ENCODE measurements around the gene FBXL17. TPM values are rescaled to one million over a fixed set of nuclear protein-coding genes. Genes with fewer than 3 reads are reported as not detected.
A peak's percentile ranks its signal among the peaks of the same experiment; 100 is the strongest.

Gene FBXL17
- total and polyA plus RNA-seq, 4 donors, result 30.0 to 58.0 (median 40.3) TPM

- Histone ChIP-seq H3K9me3 (ENCODE audit: control insufficient read depth, insufficient read depth, low read length) (peaks cover 6% of the 10 kb centered on the region), H3K36me3 (ENCODE audit: control insufficient read depth, insufficient read depth, low read length) (no peaks in the 10 kb centered on the region), H3K27me3 (ENCODE audit: control insufficient read depth, insufficient read depth, low read length) (no peaks in the 10 kb centered on the region), H3K4me1 (ENCODE audit: control insufficient read depth, insufficient read depth, low read length) (peaks cover 3% of the 10 kb centered on the region), H3K4me3 (ENCODE audit: low read depth, low read length) (peak overlapping the region; percentile 71), H3K27ac (ENCODE audit: low read depth, low read length) (peak overlapping the region; percentile 85)
- peak in 3 of 6 donors; percentile 0 to 50 (median 12) for DNase-seq (ENCODE audit: low read depth in 4 of 6, low spot score in 6 of 6)
- WGBS (ENCODE audit: insufficient coverage), result no CpG with 5 or more reads among the region's 8 CpGs
These were observed 2.0 kb downstream of the FBXL17 start for GRCh38 chr5:108379722-108380530.

GRCh38 chr5:108375768-108376167, 6.1 kb downstream of the FBXL17 start:
- H3K27ac ChIP-seq (ENCODE audit: low read depth, low read length), result no peak overlapping the region
- H3K4me3 ChIP-seq (ENCODE audit: low read depth, low read length), result no peak overlapping the region
- no CpG with 5 or more reads among the region's 1 CpG for WGBS (ENCODE audit: insufficient coverage)
- H3K4me1 ChIP-seq (ENCODE audit: control insufficient read depth, insufficient read depth, low read length), result no peaks in the 10 kb centered on the region
- peaks cover 2% of the 10 kb centered on the region for H3K36me3 ChIP-seq (ENCODE audit: control insufficient read depth, insufficient read depth, low read length)
- DNase-seq (ENCODE audit: low read depth in 4 of 6, low spot score in 6 of 6), result no peak
- no peaks in the 10 kb centered on the region for H3K27me3 ChIP-seq (ENCODE audit: control insufficient read depth, insufficient read depth, low read length)
- peaks cover 21% of the 10 kb centered on the region for H3K9me3 ChIP-seq (ENCODE audit: control insufficient read depth, insufficient read depth, low read length)

GRCh38 chr5:108373426-108373825, 8.5 kb downstream of the FBXL17 start:
- Histone ChIP-seq H3K27me3 (ENCODE audit: control insufficient read depth, insufficient read depth, low read length) (no peaks in the 10 kb centered on the region), H3K4me3 (ENCODE audit: low read depth, low read length) (no peak overlapping the region), H3K27ac (ENCODE audit: low read depth, low read length) (no peak overlapping the region), H3K36me3 (ENCODE audit: control insufficient read depth, insufficient read depth, low read length) (peaks cover 2% of the 10 kb centered on the region), H3K9me3 (ENCODE audit: control insufficient read depth, insufficient read depth, low read length) (peaks cover 21% of the 10 kb centered on the region), H3K4me1 (ENCODE audit: control insufficient read depth, insufficient read depth, low read length) (no peaks in the 10 kb centered on the region)
- no peak for DNase-seq (ENCODE audit: low read depth in 4 of 6, low spot score in 6 of 6)

- no CpG with 5 or more reads among the region's 2 CpGs for WGBS (ENCODE audit: insufficient coverage)
- no peak overlapping the region for H3K4me3 ChIP-seq (ENCODE audit: low read depth, low read length)
- H3K27ac ChIP-seq (ENCODE audit: low read depth, low read length), result no peak overlapping the region
- DNase-seq (ENCODE audit: low read depth in 4 of 6, low spot score in 6 of 6), result no peak
- peaks cover 2% of the 10 kb centered on the region for H3K36me3 ChIP-seq (ENCODE audit: control insufficient read depth, insufficient read depth, low read length)
- peaks cover 21% of the 10 kb centered on the region for H3K9me3 ChIP-seq (ENCODE audit: control insufficient read depth, insufficient read depth, low read length)
- no peaks in the 10 kb centered on the region for H3K27me3 ChIP-seq (ENCODE audit: control insufficient read depth, insufficient read depth, low read length)
- H3K4me1 ChIP-seq (ENCODE audit: control insufficient read depth, insufficient read depth, low read length), result no peaks in the 10 kb centered on the region
These were observed 9.5 kb downstream of the FBXL17 start for GRCh38 chr5:108372369-108372768.

GRCh38 chr5:108371263-108371662, 10.6 kb downstream of the FBXL17 start:
- Histone ChIP-seq H3K4me1 (ENCODE audit: control insufficient read depth, insufficient read depth, low read length) (no peaks in the 10 kb centered on the region), H3K27me3 (ENCODE audit: control insufficient read depth, insufficient read depth, low read length) (no peaks in the 10 kb centered on the region), H3K36me3 (ENCODE audit: control insufficient read depth, insufficient read depth, low read length) (peaks cover 2% of the 10 kb centered on the region), H3K4me3 (ENCODE audit: low read depth, low read length) (no peak overlapping the region), H3K9me3 (ENCODE audit: control insufficient read depth, insufficient read depth, low read length) (peaks cover 18% of the 10 kb centered on the region), H3K27ac (ENCODE audit: low read depth, low read length) (no peak overlapping the region)
- WGBS (ENCODE audit: insufficient coverage), result no CpG with 5 or more reads among the region's 2 CpGs
- DNase-seq (ENCODE audit: low read depth in 4 of 6, low spot score in 6 of 6), result no peak

GRCh38 chr5:108369167-108369566, 12.7 kb downstream of the FBXL17 start:
- H3K27ac ChIP-seq (ENCODE audit: low read depth, low read length), result no peak overlapping the region
- 92% methylated on average over 2 of the region's 4 CpGs for WGBS (ENCODE audit: insufficient coverage)

GRCh38 chr5:108367679-108368334, 14.1 kb downstream of the FBXL17 start:
- H3K4me3 ChIP-seq (ENCODE audit: low read depth, low read length), result no peak overlapping the region
- 88% methylated on average over 2 of the region's 8 CpGs for WGBS (ENCODE audit: insufficient coverage)
- H3K27ac ChIP-seq (ENCODE audit: low read depth, low read length), result no peak overlapping the region
- no peak for DNase-seq (ENCODE audit: low read depth in 4 of 6, low spot score in 6 of 6)
- H3K27me3 ChIP-seq (ENCODE audit: control insufficient read depth, insufficient read depth, low read length), result no peaks in the 10 kb centered on the region
- H3K9me3 ChIP-seq (ENCODE audit: control insufficient read depth, insufficient read depth, low read length), result peaks cover 2% of the 10 kb centered on the region
- H3K36me3 ChIP-seq (ENCODE audit: control insufficient read depth, insufficient read depth, low read length), result no peaks in the 10 kb centered on the region
- no peaks in the 10 kb centered on the region for H3K4me1 ChIP-seq (ENCODE audit: control insufficient read depth, insufficient read depth, low read length)

More at GRCh38 chr5:108369167-108369566, 12.7 kb downstream of the FBXL17 start:
- no peaks in the 10 kb centered on the region for H3K4me1 ChIP-seq (ENCODE audit: control insufficient read depth, insufficient read depth, low read length)
- peaks cover 11% of the 10 kb centered on the region for H3K9me3 ChIP-seq (ENCODE audit: control insufficient read depth, insufficient read depth, low read length)
- no peaks in the 10 kb centered on the region for H3K27me3 ChIP-seq (ENCODE audit: control insufficient read depth, insufficient read depth, low read length)
- no peak for DNase-seq (ENCODE audit: low read depth in 4 of 6, low spot score in 6 of 6)
- peaks cover 2% of the 10 kb centered on the region for H3K36me3 ChIP-seq (ENCODE audit: control insufficient read depth, insufficient read depth, low read length)
- H3K4me3 ChIP-seq (ENCODE audit: low read depth, low read length), result no peak overlapping the region

- no peak overlapping the region for H3K4me3 ChIP-seq (ENCODE audit: low read depth, low read length)
- H3K27me3 ChIP-seq (ENCODE audit: control insufficient read depth, insufficient read depth, low read length), result no peaks in the 10 kb centered on the region
- no peak overlapping the region for H3K27ac ChIP-seq (ENCODE audit: low read depth, low read length)
- no peaks in the 10 kb centered on the region for H3K4me1 ChIP-seq (ENCODE audit: control insufficient read depth, insufficient read depth, low read length)
- no peaks in the 10 kb centered on the region for H3K9me3 ChIP-seq (ENCODE audit: control insufficient read depth, insufficient read depth, low read length)
- no peak for DNase-seq (ENCODE audit: low read depth in 4 of 6, low spot score in 6 of 6)
- WGBS (ENCODE audit: insufficient coverage), result no CpG with 5 or more reads among the region's 2 CpGs
- H3K36me3 ChIP-seq (ENCODE audit: control insufficient read depth, insufficient read depth, low read length), result no peaks in the 10 kb centered on the region
These were observed 15.4 kb downstream of the FBXL17 start for GRCh38 chr5:108366500-108366899.

GRCh38 chr5:108361771-108362170, 20.1 kb downstream of the FBXL17 start:
- no peak overlapping the region for H3K4me3 ChIP-seq (ENCODE audit: low read depth, low read length)

GRCh38 chr5:108361239-108361638, 20.7 kb downstream of the FBXL17 start:
- no peaks in the 10 kb centered on the region for H3K27me3 ChIP-seq (ENCODE audit: control insufficient read depth, insufficient read depth, low read length)
- H3K4me1 ChIP-seq (ENCODE audit: control insufficient read depth, insufficient read depth, low read length), result no peaks in the 10 kb centered on the region
- H3K9me3 ChIP-seq (ENCODE audit: control insufficient read depth, insufficient read depth, low read length), result no peaks in the 10 kb centered on the region
- no peaks in the 10 kb centered on the region for H3K36me3 ChIP-seq (ENCODE audit: control insufficient read depth, insufficient read depth, low read length)
- DNase-seq (ENCODE audit: low read depth in 4 of 6, low spot score in 6 of 6), result no peak
- H3K4me3 ChIP-seq (ENCODE audit: low read depth, low read length), result no peak overlapping the region
- WGBS (ENCODE audit: insufficient coverage), result 19% methylated on average over 2 of the region's 3 CpGs
- H3K27ac ChIP-seq (ENCODE audit: low read depth, low read length), result no peak overlapping the region

More at GRCh38 chr5:108361771-108362170, 20.1 kb downstream of the FBXL17 start:
- H3K27me3 ChIP-seq (ENCODE audit: control insufficient read depth, insufficient read depth, low read length), result no peaks in the 10 kb centered on the region
- H3K4me1 ChIP-seq (ENCODE audit: control insufficient read depth, insufficient read depth, low read length), result no peaks in the 10 kb centered on the region
- H3K36me3 ChIP-seq (ENCODE audit: control insufficient read depth, insufficient read depth, low read length), result no peaks in the 10 kb centered on the region
- H3K9me3 ChIP-seq (ENCODE audit: control insufficient read depth, insufficient read depth, low read length), result no peaks in the 10 kb centered on the region
- WGBS (ENCODE audit: insufficient coverage), result no CpG with 5 or more reads among the region's 2 CpGs
- H3K27ac ChIP-seq (ENCODE audit: low read depth, low read length), result no peak overlapping the region
- no peak for DNase-seq (ENCODE audit: low read depth in 4 of 6, low spot score in 6 of 6)
